ENCODE results near the gene CABYR. TPM values are rescaled to one million over a fixed set of nuclear protein-coding genes. Genes with fewer than 3 reads are reported as not detected.
"Not testable (repeated sequence)": the region's sequence is repeated elsewhere in the genome, so short reads cannot be mapped to it uniquely, and the experiment has no call there.

CABYR gene
- total and polyA plus RNA-seq, 2 donors: 1.3 to 4.8 TPM

DNA sequence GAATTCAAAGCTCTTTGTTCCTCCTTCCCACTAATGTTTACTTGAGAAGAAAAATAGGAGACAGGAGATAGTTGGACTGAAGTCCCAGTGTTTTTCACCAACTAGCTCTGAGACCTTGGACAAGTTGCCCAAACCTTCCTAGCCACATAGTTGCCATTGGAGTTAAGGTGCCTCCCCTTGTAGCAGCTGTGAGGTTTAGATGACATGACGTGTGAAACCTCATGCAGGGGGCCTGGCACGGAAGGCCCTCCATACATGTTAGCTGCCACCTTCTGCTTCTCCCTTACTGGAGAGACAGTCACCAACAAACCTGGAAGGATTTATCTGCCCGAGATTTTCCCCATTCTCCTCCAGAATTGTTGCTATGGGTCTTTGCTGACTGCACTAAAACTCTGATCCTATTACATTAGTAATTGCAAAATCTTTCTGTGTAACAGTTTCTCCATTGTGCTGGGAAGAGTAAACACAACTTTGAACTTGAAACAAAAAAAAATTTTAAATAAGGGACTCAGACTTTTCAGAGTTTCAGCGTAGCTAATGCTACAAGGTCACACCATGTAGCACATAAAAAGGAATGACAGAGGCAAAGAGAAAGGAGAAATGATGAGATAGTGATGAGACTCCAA is 23.8 kb upstream of the CABYR start:
- H3K36me3 ChIP-seq (ENCODE audit: insufficient read depth): no peaks in the 10 kb centered on the region
- no peaks in the 10 kb centered on the region for H3K4me1 ChIP-seq (ENCODE audit: insufficient read depth)
- WGBS: 87% methylated on average over 4 of the region's 4 CpGs
- no peak overlapping the region for H3K4me3 ChIP-seq (ENCODE audit: low read depth, low read length)
- H3K27ac ChIP-seq (ENCODE audit: low read depth): no peak overlapping the region
- DNase-seq (ENCODE audit: extremely low spot score): no peak

GRCh38 chr18:24115628-24116027 is 23.2 kb upstream of the CABYR start:
- Histone ChIP-seq H3K36me3 (ENCODE audit: insufficient read depth) (no peaks in the 10 kb centered on the region), H3K4me3 (ENCODE audit: low read depth, low read length) (no peak overlapping the region), H3K27ac (ENCODE audit: low read depth) (no peak overlapping the region), H3K4me1 (ENCODE audit: insufficient read depth) (no peaks in the 10 kb centered on the region)
- no peak for DNase-seq (ENCODE audit: extremely low spot score)
- 77% methylated on average over 2 of the region's 2 CpGs for WGBS

GRCh38 chr18:24118750-24119577 is 19.9 kb upstream of the CABYR start:
- no peak overlapping the region for H3K27ac ChIP-seq (ENCODE audit: low read depth)
- DNase-seq (ENCODE audit: extremely low spot score): peak; percentile 57
- WGBS: 47% methylated on average over 8 of the region's 8 CpGs
- no peaks in the 10 kb centered on the region for H3K36me3 ChIP-seq (ENCODE audit: insufficient read depth)
- H3K4me3 ChIP-seq (ENCODE audit: low read depth, low read length): no peak overlapping the region
- no peaks in the 10 kb centered on the region for H3K4me1 ChIP-seq (ENCODE audit: insufficient read depth)

- WGBS: 98% methylated on average over 4 of the region's 4 CpGs
- H3K4me1 ChIP-seq (ENCODE audit: insufficient read depth): no peaks in the 10 kb centered on the region
- H3K27ac ChIP-seq (ENCODE audit: low read depth): no peak overlapping the region
- no peak overlapping the region for H3K4me3 ChIP-seq (ENCODE audit: low read depth, low read length)
- no peak for DNase-seq (ENCODE audit: extremely low spot score)
- no peaks in the 10 kb centered on the region for H3K36me3 ChIP-seq (ENCODE audit: insufficient read depth)
These were observed 18.2 kb upstream of the CABYR start for GRCh38 chr18:24120676-24121075.

DNA sequence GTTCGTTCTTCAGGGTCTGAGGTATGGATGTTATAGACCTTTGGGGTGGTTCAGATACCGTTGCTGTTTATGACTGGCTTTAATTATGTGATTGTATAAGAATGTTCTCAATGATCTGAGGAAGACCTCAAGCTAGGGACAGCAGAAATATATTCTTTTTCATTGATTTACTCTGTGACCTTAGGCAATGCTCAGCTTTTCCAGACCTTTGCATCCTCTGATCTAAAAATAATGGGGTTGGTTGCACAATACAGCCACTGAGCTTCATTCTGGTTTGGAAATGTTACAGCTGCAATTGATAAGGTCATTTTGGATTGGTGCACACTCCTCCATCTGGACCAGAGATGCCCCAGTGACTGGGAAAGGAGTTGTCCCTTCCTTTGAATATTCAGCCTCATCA is 17.2 kb upstream of the CABYR start:
- 95% methylated on average over 2 of the region's 2 CpGs for WGBS
- Histone ChIP-seq H3K36me3 (ENCODE audit: insufficient read depth) (no peaks in the 10 kb centered on the region), H3K27ac (ENCODE audit: low read depth) (no peak overlapping the region), H3K4me1 (ENCODE audit: insufficient read depth) (no peaks in the 10 kb centered on the region), H3K4me3 (ENCODE audit: low read depth, low read length) (no peak overlapping the region)
- no peak for DNase-seq (ENCODE audit: extremely low spot score)

- WGBS: 60% methylated on average over 3 of the region's 3 CpGs
- peaks cover 1% of the 10 kb centered on the region for H3K36me3 ChIP-seq (ENCODE audit: insufficient read depth)
- no peak overlapping the region for H3K4me3 ChIP-seq (ENCODE audit: low read depth, low read length)
- DNase-seq (ENCODE audit: extremely low spot score): no peak
- no peak overlapping the region for H3K27ac ChIP-seq (ENCODE audit: low read depth)
- no peaks in the 10 kb centered on the region for H3K4me1 ChIP-seq (ENCODE audit: insufficient read depth)
These were observed 12.5 kb upstream of the CABYR start for GRCh38 chr18:24126155-24126961.

DNA sequence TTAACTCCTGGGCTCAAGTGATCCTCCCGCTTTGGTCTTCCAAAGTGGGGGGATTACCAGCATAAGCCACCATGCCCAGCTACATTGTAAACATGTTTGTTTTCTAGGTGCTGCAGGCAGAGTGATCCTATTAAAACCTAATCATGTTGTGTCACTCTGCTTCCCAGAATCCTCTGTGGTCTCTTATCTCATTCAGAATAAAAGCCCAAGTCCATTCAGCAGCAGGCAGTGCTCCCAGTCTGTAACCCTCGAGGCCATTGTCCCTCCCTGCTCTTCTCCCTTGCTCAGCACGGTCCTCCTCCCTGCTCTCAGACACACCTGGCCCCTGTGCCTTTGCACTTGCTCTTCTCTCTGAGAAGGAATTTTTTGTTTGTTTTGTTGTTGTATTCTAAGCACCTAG is 11.1 kb upstream of the CABYR start:
- Histone ChIP-seq H3K36me3 (ENCODE audit: insufficient read depth) (peaks cover 6% of the 10 kb centered on the region), H3K27ac (ENCODE audit: low read depth) (no peak overlapping the region), H3K4me1 (ENCODE audit: insufficient read depth) (no peaks in the 10 kb centered on the region), H3K4me3 (ENCODE audit: low read depth, low read length) (no peak overlapping the region)
- no peak for DNase-seq (ENCODE audit: extremely low spot score)
- 90% methylated on average over 3 of the region's 3 CpGs for WGBS

DNA sequence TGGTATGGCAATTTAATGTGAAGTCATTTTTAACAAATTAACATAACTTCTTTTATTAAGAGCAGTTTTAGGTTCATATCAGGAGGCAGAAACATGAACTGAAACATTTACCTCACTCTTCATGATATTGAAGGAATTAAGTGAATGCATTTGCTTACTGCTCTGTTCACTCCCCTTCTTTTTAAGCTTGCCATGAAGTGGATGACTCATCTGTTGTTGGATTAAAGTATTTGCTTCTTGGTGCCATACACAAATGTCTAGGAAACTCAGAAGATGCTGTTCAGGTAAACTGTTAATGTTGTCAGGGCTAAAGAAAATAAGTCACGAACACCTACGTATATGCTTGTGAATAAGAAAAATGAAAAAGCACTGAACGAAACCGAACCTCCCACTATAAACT is 10.2 kb upstream of the CABYR start:
- WGBS: 98% methylated on average over 4 of the region's 4 CpGs
- Histone ChIP-seq H3K27ac (ENCODE audit: low read depth) (no peak overlapping the region), H3K4me3 (ENCODE audit: low read depth, low read length) (no peak overlapping the region), H3K4me1 (ENCODE audit: insufficient read depth) (no peaks in the 10 kb centered on the region), H3K36me3 (ENCODE audit: insufficient read depth) (peaks cover 6% of the 10 kb centered on the region)
- no peak for DNase-seq (ENCODE audit: extremely low spot score)

GRCh38 chr18:24130494-24130893 is 8.4 kb upstream of the CABYR start:
- 91% methylated on average over 2 of the region's 2 CpGs for WGBS
- no peak for DNase-seq (ENCODE audit: extremely low spot score)
- no peak overlapping the region for H3K4me3 ChIP-seq (ENCODE audit: low read depth, low read length)
- H3K27ac ChIP-seq (ENCODE audit: low read depth): no peak overlapping the region
- H3K4me1 ChIP-seq (ENCODE audit: insufficient read depth): no peaks in the 10 kb centered on the region
- peaks cover 6% of the 10 kb centered on the region for H3K36me3 ChIP-seq (ENCODE audit: insufficient read depth)

GRCh38 chr18:24136967-24137373 is 1.9 kb upstream of the CABYR start:
- no peak for DNase-seq (ENCODE audit: extremely low spot score)
- no peak overlapping the region for H3K4me3 ChIP-seq (ENCODE audit: low read depth, low read length)
- 69% methylated on average over 3 of the region's 3 CpGs for WGBS
- H3K36me3 ChIP-seq (ENCODE audit: insufficient read depth): peaks cover 4% of the 10 kb centered on the region
- H3K27ac ChIP-seq (ENCODE audit: low read depth): no peak overlapping the region
- H3K4me1 ChIP-seq (ENCODE audit: insufficient read depth): no peaks in the 10 kb centered on the region

GRCh38 chr18:24138409-24138788 is 463 bp upstream of the CABYR start:
- no peak for DNase-seq (ENCODE audit: extremely low spot score)
- Histone ChIP-seq H3K27ac (ENCODE audit: low read depth) (no peak overlapping the region), H3K36me3 (ENCODE audit: insufficient read depth) (no peaks in the 10 kb centered on the region), H3K4me3 (ENCODE audit: low read depth, low read length) (peak overlapping the region; percentile 35), H3K4me1 (ENCODE audit: insufficient read depth) (no peaks in the 10 kb centered on the region)
- 29% methylated on average over 7 of the region's 7 CpGs for WGBS

DNA sequence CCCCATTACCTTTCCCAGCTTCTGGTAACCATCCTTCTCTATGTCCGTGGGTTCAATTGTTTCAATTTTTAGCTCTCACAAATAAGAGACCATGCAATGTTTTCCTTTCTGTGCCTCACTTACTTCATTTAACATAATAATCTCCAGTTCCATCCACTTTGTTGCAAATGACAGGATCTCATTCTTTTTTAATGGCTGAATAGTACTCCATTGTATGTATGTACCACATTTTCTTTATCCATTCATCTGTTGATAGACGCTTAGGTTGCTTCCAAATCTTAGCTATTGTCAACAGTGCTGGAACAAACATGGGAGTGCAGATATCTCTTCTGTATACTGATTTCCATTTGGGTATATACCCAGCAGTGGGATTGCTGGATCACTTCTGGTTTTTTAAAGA is 1.8 kb downstream of the CABYR start:
- no peak for DNase-seq (ENCODE audit: extremely low spot score)
- Histone ChIP-seq H3K4me3 (ENCODE audit: low read depth, low read length) (no peak overlapping the region), H3K36me3 (ENCODE audit: insufficient read depth) (no peaks in the 10 kb centered on the region), H3K4me1 (ENCODE audit: insufficient read depth) (no peaks in the 10 kb centered on the region), H3K27ac (ENCODE audit: low read depth) (no peak overlapping the region)
- WGBS: 95% methylated on average over 2 of the region's 2 CpGs

DNA sequence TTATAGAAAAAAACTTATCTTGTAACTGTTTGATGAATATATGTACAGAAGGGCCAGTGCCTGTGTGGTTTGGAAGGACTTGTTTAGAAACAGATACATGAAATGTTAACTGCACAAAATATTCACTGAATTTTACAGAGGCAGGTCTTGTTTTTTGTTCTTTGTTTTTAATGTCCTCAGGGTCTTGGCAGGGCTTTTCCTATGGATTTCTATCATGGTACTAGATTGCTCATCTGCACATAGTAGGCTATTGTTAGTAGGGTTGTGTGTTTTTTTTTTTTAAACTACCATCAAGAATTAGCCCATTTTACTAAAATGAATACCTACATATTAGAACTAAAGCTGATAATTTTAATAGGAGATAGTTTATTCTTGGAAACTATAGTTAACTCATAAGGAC is 3.5 kb downstream of the CABYR start:
- H3K27ac ChIP-seq (ENCODE audit: low read depth): no peak overlapping the region
- DNase-seq (ENCODE audit: extremely low spot score): no peak
- H3K4me1 ChIP-seq (ENCODE audit: insufficient read depth): no peaks in the 10 kb centered on the region
- no peaks in the 10 kb centered on the region for H3K36me3 ChIP-seq (ENCODE audit: insufficient read depth)
- H3K4me3 ChIP-seq (ENCODE audit: low read depth, low read length): no peak overlapping the region

- H3K27ac ChIP-seq (ENCODE audit: low read depth); H3K36me3 ChIP-seq (ENCODE audit: insufficient read depth); DNase-seq (ENCODE audit: extremely low spot score); H3K4me3 ChIP-seq (ENCODE audit: low read depth, low read length); H3K4me1 ChIP-seq (ENCODE audit: insufficient read depth): not testable (repeated sequence)
- 95% methylated on average over 28 of the region's 28 CpGs for WGBS
These were observed 10.7 kb downstream of the CABYR start for GRCh38 chr18:24149591-24149990.

Measured in urinary bladder (tissue), 4 donors.